Peyer's patch (tissue), 4 donors: ENCODE results near the gene KNSTRN.

Source experiments
- POLR2A ChIP-seq, 2 donors: fragments of 450-650 bp; IDR thresholded peaks; one replicate each; pipeline ENCODE4 v1.5.1; 2017; ENCODE audit warnings: antibody characterized with exemption in 2 of 2, mild to moderate bottlenecking in 2 of 2, moderate library complexity in 2 of 2
- TF ChIP-seq, protein P1 (sequence below), 6 experiments: fragments of 450-650 bp in 4 of 6; fragments of 200-600 bp in 2 of 6; sonication (generic) in 1 of 6; IDR thresholded peaks; one replicate each; pipeline ENCODE4 v1.5.1; 2017 to 2019; ENCODE audit warnings: antibody characterized with exemption in 6 of 6, mild to moderate bottlenecking in 3 of 6, moderate library complexity in 1 of 6

DNA sequence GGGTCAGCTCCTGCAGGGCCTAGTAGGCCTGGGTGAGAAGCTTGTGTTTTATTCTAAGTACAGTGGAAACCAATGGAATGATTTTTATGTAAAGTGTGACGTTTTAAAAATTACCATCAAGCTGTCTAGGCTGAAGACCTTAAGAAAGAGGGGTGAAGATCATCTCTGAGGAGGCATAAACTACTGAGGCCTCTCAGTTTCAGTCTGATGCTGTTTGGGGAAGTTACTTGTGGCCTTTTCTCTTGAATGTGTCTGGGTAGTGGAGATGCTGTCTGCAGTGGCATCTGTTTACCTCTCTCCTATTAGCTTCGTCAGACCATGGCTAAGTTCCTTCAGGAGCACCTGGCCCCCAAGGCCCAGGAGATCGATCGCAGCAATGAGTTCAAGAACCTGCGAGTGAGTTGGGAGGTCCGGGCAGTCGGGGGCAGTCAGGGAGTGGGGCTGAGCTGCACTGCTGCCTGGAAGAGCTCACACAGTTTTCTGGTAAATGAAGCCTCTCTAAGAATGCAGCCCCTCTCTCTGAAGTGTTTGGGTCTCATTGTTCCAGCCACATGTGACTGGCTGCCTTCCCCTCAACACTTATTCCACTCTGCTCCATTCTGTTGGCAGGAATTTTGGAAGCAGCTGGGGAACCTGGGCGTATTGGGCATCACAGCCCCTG, 24.9 kb downstream of the KNSTRN start:
- TF ChIP-seq POLR2A (IDR thresholded peaks at IDR 0.05), result no peak
- TF ChIP-seq, protein P1, sequence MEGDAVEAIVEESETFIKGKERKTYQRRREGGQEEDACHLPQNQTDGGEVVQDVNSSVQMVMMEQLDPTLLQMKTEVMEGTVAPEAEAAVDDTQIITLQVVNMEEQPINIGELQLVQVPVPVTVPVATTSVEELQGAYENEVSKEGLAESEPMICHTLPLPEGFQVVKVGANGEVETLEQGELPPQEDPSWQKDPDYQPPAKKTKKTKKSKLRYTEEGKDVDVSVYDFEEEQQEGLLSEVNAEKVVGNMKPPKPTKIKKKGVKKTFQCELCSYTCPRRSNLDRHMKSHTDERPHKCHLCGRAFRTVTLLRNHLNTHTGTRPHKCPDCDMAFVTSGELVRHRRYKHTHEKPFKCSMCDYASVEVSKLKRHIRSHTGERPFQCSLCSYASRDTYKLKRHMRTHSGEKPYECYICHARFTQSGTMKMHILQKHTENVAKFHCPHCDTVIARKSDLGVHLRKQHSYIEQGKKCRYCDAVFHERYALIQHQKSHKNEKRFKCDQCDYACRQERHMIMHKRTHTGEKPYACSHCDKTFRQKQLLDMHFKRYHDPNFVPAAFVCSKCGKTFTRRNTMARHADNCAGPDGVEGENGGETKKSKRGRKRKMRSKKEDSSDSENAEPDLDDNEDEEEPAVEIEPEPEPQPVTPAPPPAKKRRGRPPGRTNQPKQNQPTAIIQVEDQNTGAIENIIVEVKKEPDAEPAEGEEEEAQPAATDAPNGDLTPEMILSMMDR (IDR thresholded peaks at IDR 0.05), result no peak
